HG03457 (cell line): ENCODE data around the gene PTPRN2.

Experiments used
- ATAC-seq: cut with Tn5 transposase; IDR thresholded peaks from one replicate; pipeline ENCODE4 v1.9.1; 2021; ENCODE audit warnings: moderate number of reproducible peaks; ENCODE audit not compliant: unreplicated experiment

The PTPRN2 gene

DNA sequence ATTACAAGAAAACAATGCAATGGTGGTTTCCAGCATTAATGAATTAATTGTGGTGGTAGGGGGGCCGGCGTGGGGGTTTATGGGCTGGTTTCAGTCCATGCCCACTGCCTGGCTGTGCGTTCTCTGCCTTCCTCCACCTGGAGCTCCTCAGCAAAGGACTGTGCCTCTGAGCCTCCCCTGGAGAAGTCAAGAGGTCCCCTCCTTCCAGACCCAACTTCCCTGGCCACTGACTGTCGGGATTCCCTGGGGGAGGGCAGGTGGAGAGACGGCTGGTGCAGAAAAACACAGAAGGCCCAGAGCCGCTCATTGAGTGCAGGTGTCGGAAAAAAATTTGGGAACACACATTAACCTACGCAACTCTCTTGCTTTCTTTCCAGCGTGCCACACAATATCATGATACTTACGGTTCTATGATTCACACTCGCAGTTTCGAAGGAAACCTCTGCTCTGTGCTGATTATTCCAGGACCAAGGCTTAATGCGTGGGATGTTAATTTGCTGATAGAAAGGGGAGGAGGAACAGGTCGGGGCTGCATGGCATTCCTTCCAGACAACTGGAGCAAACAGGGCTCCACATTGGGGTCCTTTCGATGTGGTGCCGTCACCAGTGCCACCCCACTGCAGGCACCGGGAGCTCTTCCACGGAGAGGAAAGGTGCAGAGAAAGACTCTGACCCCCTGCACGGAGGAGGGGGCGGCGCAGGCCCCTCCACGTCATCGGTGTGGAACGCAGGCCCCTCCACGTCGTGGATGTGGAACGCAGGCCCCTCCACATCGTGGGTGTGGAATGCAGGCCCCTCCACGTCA lies 744.1 kb downstream of the PTPRN2 start:
- no peak for ATAC-seq

DNA sequence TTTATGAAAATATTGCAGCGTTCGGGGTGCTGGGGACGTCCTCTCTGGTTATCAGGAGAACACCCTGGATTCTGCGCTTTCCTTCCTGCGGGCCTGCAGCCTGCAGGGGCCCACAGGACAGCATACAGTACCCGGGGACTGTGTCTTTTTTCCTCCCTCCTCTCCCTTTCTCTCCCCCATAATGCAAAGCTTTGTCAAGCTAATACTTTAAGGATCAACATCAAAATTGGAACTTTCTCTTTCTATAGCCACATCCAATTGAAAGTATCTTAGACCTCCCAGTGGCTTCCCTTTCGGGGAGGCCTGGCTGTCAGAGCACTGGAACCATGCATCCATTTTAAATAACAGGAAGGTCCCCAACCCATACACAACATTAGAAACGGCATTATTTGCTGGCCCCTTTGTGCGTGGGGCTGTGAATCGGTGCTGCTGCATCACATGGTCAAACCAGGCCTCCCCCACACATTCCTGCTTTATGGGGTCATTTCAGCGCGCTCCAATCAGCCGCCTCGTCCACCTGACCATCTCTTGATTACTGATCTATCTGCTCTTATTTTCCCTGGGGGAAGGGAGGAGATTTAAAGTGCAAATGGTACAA lies 745.8 kb downstream of the PTPRN2 start:
- ATAC-seq = no peak

DNA sequence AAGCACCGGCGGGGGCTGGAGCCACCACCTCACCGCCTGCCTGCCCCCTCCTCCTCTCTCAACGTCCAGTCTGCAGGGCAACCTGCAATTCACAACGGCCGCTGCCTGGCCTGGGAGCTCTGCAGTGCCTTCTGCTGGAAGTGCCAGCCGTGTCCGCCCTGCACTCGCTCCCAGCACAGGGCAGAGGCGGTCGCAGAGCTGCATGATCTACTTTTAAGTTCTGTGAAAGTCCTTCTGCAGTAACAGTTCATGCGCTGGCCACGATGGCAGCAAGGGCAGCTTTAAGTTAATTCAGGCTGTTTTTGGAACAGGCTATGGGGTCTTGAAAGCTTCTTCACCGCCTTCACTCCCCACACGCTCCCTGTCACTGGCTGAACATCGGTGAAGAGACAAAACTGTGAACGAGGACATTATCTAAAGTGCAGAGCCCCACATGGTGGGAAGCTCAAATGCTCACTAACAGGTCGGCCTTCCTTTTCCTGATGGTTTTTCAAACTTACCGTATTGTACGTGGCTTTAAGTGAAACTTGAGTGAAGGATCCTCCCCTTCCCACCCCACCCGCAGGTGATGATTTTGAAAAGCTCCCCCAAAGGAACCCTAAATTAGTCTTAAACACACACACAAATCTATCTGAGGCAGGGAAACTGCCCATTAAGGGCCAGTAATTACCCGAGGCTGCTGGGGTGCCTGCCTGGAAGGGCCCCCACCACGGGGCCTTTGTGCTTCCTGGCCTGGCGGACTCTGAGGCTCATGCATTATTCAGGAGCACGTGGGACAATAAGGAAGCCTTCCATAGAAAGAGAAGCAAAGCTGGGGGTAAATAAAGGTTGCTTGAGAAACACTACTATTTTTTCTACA lies 746.5 kb downstream of the PTPRN2 start:
- ATAC-seq = no peak

DNA sequence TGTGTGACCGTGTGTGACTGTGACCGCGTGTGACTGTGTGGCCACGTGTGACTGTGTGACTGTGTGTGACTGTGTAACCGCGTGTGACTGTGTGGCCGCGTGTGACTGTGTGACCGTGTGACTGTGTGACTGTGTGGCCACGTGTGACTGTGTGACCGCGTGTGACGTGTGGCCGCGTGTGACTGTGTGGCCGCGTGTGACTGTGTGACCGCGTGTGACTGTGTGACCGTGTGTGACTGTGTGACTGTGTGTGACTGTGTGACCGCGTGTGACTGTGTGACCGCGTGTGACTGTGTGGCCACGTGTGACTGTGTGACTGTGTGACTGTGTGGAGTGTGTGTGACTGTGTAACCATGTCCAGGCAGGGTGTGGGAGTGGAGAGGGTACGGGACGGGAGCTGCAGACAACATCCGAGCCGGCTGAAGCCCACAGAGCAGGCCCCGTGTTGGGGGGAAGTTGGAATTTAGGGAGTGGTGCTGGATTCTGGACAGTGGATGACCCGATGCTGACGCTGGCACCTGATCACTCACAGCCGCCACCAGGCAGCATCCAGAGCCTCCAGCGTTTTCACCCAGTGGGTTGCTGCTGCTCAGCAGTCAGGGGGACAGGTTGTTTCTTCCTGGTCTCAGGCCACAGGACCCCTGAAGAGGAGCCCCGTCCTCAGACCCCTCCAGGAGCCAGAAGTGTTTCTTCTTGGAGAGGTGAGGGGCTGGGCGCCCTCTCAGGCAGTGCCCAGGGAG lies 747.3 kb downstream of the PTPRN2 start:
- no peak for ATAC-seq

DNA sequence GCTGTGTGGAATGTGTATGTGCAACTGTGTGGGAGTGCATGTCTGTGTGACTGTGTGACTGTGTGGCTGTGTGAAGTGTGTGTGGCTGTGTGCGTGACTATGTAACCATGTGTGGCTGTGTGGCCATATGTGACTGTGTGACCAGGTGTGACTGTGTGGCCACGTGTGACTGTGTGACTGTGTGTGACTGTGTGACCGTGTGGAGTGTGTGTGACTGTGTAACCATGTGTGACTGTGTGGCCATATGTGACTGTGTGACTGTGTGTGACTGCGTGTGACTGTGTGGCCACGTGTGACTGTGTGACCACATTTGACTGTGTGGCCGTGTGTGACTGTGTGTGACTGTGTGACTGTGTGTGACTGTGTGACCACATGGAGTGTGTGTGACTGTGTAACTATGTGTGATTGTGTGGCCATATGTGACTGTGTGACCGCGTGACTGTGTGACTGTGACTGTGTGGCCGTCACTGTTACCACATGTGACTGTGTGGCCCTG lies 747.9 kb downstream of the PTPRN2 start:
- no peak for ATAC-seq

DNA sequence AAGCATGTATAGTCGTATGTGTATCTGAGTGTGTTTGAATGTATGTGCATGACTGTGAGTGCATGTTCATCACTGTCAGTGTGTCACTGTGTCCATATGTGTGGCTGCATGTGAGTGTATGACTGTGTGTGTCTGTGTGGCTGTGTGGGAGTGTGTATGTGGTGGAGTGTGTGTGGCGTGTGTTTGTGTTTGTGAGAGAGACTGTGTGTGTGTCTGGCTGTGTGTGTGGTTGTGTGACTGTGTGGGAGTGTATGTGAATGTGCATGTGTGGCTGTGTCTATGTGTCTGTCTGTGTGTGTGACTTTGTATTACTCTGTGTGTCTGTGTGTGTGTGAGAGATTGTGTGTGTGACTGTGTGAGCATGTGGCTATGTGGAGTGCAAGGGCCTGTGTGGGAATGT lies 748.4 kb downstream of the PTPRN2 start:
- ATAC-seq = no peak

DNA sequence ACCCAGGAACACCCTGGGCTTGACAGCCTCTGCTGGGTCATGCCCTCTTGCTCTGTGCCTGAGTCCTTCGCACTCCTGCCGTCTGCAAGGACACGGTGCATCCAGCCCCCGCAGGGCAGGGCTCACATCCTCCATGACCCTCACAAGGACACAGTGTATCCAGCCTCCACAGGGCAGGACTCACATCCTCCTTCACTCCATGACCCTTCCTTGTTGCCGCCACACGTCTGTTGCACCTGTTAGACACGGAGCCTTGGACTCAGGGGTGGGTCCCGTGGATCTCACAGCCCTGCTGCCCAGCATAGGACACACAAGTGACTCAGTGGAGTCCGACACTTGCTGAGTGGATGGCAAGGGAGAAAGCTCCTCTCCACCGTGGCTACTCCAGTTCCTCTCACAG lies 750.1 kb downstream of the PTPRN2 start:
- no peak for ATAC-seq

DNA sequence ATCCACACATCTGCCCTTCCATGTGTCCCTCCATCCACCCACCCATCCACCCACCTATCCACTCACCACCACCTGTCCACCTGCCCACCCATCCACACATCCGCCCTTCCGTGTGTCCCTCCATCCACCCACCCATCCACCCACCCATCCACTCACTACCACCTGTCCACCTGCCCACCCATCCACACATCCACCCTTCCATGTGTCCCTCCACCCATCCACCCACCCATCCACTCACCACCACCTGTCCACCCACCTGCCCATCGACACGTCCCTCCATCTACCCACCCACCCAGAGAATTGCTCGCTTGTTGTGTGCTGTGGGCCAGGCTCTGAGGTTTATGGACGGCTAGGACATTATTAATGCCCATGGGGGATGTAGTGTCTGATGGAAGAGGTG lies 750.6 kb downstream of the PTPRN2 start:
- no peak for ATAC-seq

DNA sequence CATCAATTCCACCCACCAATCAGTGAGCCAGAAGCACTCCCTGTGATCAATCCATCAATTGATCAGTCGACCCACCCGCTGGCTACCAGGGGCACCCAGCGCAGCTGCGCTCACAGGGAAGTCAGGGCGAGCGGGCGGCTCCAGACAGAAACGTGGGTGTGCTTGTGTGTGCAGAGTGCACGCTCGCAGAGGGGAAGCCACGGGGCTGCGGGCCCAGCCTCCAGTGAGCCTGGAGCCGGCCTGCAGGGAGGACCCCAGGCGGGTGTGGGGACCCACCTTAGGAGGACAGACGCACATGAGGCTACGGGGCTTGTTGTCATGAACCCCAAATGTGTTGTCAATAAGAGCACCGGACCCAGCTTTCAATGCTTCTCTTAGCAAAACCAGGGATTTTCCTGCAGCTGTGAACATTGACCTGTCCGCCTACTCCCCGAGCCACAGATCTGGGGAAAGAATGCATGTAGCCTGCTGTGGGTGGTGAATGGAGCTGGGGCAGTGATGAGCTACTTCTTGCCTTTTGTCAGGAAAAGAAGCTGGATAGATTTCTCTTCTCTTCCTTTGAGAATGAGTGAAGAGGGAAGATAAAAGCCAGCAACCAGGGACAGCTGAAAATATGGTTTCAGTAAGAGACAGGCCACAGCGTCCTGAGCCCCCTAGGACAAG lies 753.0 kb downstream of the PTPRN2 start:
- ATAC-seq = no peak

DNA sequence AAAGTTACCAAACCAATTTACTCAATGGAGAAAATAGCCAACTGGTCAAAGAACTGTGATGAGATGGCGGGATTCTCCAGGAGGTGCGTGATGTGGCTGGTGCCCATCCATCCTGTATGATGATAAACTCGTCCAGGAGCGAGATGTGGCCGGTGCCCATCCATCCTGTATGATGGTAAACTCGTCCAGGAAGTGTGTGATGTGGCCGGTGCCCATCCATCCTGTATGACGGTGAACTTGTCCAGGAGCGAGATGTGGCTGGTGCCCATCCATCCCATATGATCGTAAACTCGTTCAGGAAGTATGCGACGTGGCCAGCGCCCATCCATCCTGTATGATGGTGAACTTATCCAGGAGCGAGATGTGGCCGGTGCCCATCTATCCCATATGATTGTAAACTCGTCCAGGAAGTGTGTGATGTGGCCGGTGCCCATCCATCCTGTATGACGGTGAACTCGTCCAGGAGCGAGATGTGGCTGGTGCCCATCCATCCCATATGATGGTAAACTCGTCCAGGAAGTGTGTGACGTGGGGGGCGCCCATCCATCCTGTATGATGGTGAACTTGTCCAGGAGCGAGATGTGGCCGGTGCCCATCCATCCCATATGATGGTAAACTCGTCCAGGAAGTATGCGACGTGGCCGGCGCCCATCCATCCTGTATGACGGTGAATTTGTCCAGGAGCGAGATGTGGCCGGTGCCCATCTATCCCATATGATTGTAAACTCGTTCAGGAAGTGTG lies 754.6 kb downstream of the PTPRN2 start:
- no peak for ATAC-seq

DNA sequence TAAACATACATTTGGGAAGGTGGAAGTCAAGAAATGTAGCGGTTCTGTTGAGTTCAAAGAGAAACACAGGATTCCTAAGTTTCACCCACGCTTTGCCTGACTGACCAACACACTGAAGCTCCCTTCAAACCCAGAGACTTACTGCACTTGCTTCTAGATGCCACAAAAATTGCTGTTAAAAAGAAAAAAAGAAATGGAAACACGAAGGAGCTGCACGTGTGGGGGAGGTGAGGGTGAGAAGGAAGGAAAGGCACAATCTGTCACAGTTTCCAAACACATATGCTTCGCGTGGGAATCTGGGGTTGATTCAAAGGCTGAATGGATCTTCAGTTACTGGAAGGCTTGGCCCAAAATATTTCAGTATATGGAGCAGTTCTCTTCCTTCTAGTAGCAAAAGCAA lies 755.2 kb downstream of the PTPRN2 start:
- ATAC-seq = no peak

DNA sequence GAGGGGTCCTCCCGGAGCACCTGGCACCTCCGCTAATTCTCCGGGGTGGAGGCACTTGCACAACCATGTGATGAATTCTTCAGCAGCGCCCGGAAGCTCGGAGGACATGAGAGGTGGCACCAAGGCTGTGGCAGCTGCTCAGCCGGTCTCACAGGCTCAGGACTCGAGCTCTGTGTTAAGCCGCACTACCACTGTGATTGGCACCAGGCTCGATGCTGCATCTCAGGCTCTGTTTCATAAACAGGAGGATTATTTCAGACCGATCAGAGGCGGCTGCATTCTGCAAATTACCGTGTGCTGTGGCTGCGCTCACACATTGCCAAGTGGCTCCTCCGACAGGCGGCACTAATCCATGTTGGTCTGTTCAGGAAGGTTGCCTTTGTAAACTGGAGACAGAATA lies 755.6 kb downstream of the PTPRN2 start:
- no peak for ATAC-seq

DNA sequence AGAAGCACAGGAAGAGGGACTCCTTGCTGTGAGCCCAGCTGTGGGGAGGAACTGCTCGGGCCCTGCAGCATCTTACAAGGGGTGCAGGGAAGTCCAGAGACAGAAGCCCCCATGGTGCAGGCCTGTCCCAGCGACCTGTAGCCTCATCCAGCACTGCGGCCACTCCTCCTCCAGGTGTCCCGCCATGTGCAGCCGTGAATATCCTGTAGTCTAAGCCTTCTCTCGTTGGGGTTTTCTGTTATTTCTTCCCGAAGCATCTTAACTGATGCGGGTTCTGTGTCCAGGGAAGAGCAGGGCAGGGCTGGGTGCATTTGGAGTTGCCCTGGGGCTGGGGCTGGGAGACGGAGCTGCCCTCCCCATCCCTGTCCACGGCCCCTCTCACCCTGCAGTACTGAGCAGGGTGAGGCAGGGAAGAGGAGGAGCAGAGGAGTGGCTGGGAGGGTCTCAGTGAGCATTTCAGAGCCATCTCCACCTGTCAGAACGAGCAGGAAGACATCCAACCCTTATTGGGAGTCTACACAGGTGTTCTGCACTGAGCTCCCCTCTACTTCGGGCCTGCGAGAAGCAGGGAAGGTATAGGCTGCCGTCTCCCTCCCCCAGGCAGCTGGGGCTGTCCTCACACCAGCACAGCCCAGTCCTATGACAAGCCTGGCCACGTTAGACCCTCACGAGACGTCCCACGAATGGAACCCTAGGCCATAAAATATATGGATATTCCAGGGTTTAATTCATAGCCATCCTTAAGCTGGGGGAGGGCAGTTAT lies 756.3 kb downstream of the PTPRN2 start:
- no peak for ATAC-seq

DNA sequence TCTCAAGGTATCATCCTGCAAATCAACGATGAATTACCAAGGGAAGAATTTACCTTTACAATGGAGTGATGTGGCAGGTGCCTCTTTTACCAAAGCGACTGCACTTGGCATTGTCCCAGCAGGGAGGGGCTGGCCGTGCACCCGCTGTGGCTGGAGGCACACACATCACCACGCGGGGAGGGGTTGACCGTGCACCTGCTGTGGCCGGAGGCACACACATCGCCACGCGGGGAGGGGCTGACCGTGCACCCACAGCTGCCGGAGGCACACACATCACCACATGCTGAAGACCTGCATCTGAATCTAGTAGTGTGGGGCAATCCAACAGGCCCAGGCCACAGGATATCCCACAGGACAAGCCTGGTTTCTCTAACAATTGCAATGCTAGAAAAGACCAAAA lies 757.3 kb downstream of the PTPRN2 start:
- ATAC-seq = no peak

DNA sequence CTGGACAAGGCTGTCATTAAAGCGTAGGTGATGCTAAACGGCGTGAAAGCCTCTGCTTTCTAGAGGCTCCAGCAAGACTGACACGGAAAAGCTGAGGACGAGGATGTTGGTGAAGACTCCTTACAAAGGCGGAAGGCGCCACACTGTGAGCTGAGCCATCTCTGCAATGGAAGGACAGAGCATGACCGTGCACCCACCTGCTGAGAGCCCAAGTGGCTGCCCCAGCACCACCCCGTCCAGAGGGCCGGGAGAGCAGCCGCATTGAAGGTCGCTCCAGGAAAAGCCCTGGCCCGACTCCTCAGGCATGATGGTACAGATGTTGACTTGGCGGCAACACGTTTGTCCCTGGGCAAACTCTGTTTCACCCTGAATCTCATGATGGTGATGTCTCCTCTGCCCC lies 758.1 kb downstream of the PTPRN2 start:
- ATAC-seq = no peak

DNA sequence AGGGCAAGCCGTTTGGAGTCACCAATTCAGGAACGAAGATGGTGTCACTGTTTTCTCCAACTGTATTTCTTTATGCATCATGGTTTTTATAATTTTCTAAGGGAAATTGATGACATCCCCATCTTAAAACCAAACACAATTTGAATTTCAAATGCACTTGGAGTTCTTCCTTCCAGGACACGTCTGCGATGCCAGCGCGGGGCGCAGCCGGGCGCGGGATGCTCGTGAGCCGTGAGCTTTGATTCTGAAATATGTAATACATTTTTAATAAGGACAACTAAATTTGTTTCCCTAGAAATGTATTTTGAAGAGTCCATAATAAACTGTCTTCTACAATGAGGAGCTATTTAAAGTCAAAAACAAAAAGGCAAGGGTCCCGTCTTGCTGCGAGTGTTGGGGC lies 758.7 kb downstream of the PTPRN2 start:
- ATAC-seq = no peak

DNA sequence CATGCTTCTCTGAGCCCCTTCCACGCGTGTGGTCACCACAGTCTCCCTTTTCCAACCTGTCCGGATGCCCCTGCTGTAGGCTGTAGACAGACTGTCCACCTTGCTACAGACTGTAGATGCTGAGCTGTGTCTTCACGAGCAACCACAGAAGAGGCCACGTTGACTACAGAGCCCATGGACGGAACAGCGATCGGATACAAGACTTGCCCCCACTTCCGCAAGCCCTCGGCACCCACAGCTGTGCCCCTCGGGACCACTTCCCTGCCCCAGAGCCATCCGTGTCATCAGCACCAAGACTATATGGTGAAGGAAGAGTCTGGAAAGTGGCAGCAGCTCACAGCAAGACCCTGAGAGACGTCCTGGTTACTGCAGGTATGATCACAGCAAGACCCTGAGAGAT lies 759.4 kb downstream of the PTPRN2 start:
- no peak for ATAC-seq

DNA sequence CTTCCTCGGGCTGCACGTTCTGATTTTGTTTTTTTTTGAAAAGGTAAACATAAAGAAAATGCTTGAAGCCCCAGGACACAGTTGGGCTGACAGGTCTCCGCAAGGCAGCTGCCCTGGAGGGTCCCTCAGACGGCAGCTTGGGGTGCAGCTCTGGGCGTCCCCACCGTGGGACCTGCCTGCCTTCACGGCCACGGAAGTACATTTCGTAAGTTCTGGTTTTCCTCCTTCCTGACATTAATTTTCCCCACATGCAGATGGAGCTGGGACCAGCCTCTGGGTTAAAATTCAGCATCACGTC lies 759.8 kb downstream of the PTPRN2 start:
- no peak for ATAC-seq
